HG02759 (cell line): Measurements from ENCODE around the gene COLEC11.

Experiments used
- ATAC-seq: cut with Tn5 transposase; IDR thresholded peaks from one replicate; pipeline ENCODE4 v1.9.1; 2021; ENCODE audit warnings: mild to moderate bottlenecking, moderate library complexity; ENCODE audit not compliant: unreplicated experiment

Gene COLEC11

GRCh38 chr2:3670376-3670775 is 75.5 kb downstream of the COLEC11 start:
- ATAC-seq, result no peak

GRCh38 chr2:3670941-3671340 is 76.0 kb downstream of the COLEC11 start:
- no peak for ATAC-seq

GRCh38 chr2:3672861-3673678 is 78.2 kb downstream of the COLEC11 start:
- ATAC-seq, result no peak

- no peak for ATAC-seq
Measured at GRCh38 chr2:3674066-3674845, 79.3 kb downstream of the COLEC11 start.

GRCh38 chr2:3675687-3676086 is 80.8 kb downstream of the COLEC11 start:
- no peak for ATAC-seq

GRCh38 chr2:3677436-3677835 is 82.5 kb downstream of the COLEC11 start:
- no peak for ATAC-seq

GRCh38 chr2:3678212-3678611 is 83.3 kb downstream of the COLEC11 start:
- no peak for ATAC-seq

- ATAC-seq, result no peak
Measured at GRCh38 chr2:3679180-3679579, 84.3 kb downstream of the COLEC11 start.

- ATAC-seq, result no peak
Measured at GRCh38 chr2:3679616-3680393, 84.9 kb downstream of the COLEC11 start.

- ATAC-seq, result no peak
Measured at GRCh38 chr2:3680548-3681345, 85.8 kb downstream of the COLEC11 start.

GRCh38 chr2:3681625-3682024 is 86.7 kb downstream of the COLEC11 start:
- ATAC-seq, result no peak

GRCh38 chr2:3682811-3683210 is 87.9 kb downstream of the COLEC11 start:
- ATAC-seq, result no peak

GRCh38 chr2:3683748-3684454 is 89.0 kb downstream of the COLEC11 start:
- ATAC-seq, result no peak

- ATAC-seq, result no peak
Measured at GRCh38 chr2:3689998-3690748, 95.3 kb downstream of the COLEC11 start.

- no peak for ATAC-seq
Measured at GRCh38 chr2:3692375-3692774, 97.5 kb downstream of the COLEC11 start.
